SKM-1 treated with dmso at 0.1 percent for 144 hours (cell line): ENCODE results near the gene PSMG3.

Experiments
- DNase-seq: peaks from one replicate; lab custom pipeline; 2025; ENCODE audit not compliant: unreplicated experiment; lab: John Stamatoyannopoulos, UW

PSMG3 gene

GRCh38 chr7:1546909-1547776 lies 22.7 kb downstream of the PSMG3 start:
- DNase-seq: no peak

- DNase-seq: no peak
Measured at GRCh38 chr7:1546274-1546908, 23.4 kb downstream of the PSMG3 start.

GRCh38 chr7:1545417-1546246 lies 24.2 kb downstream of the PSMG3 start:
- no peak for DNase-seq

GRCh38 chr7:1544896-1545416 lies 24.9 kb downstream of the PSMG3 start:
- DNase-seq: no peak

GRCh38 chr7:1544178-1544895 lies 25.5 kb downstream of the PSMG3 start:
- DNase-seq: no peak

GRCh38 chr7:1543826-1544177 lies 26.0 kb downstream of the PSMG3 start:
- DNase-seq: no peak

- DNase-seq: no peak
Measured at GRCh38 chr7:1542841-1543747, 26.7 kb downstream of the PSMG3 start.

GRCh38 chr7:1542329-1542728 lies 27.5 kb downstream of the PSMG3 start:
- no peak for DNase-seq

- DNase-seq: no peak
Measured at GRCh38 chr7:1541431-1542162, 28.2 kb downstream of the PSMG3 start.

GRCh38 chr7:1540776-1541271 lies 29.0 kb downstream of the PSMG3 start:
- no peak for DNase-seq

- no peak for DNase-seq
Measured at GRCh38 chr7:1539882-1540775, 29.7 kb downstream of the PSMG3 start.

GRCh38 chr7:1539181-1539881 lies 30.5 kb downstream of the PSMG3 start:
- DNase-seq: no peak

- DNase-seq: no peak
Measured at GRCh38 chr7:1538544-1539180, 31.2 kb downstream of the PSMG3 start.

GRCh38 chr7:1537535-1538412 lies 32.1 kb downstream of the PSMG3 start:
- no peak for DNase-seq

- no peak for DNase-seq
Measured at GRCh38 chr7:1536743-1537534, 32.9 kb downstream of the PSMG3 start.
